ENCODE data around the gene KRT27.
A peak's percentile ranks its signal among the peaks of the same experiment; 100 is the strongest.

Gene KRT27

DNA sequence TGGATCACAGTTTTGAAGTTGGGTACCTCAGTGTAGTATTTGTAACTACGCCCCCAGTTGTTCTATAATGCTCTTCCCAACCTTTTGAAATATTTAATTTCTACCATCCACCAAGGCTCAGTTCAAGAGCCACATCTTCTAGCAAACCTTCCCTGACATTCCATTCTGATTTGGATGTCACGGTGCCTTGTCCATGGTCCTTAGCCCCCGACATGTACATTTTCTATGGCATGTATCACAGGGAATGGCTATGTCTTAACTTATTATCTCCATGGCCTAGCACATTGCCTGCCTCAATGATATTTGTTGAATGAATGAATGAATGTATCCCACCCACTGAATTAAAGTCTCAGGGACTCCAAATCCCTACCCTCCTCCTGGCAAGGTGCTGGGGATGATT is 23.8 kb upstream of the KRT27 start:
- DNase-seq, result no peak

GRCh38 chr17:40803617-40804082 is 21.3 kb upstream of the KRT27 start:
- peak; percentile 75 for DNase-seq

DNA sequence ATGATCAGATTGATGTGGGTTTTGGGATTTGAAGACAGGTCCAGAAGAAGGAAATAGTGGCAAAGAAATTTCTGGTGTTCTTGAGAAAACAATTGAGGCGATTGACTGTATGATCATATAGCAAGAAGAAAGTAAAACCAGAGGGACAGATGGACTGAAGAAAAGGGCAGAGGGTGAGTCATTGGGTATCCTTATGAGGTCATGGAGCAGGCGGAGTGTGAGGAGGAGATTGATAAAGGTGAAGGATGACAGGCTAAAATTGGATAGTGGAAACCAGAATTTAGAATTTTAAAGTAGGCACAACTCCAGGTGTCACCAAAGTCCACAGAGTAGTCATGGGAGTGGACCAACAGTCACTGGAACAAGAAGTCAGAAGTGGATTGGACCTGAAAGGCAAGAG is 18.8 kb upstream of the KRT27 start:
- no peak for DNase-seq

DNA sequence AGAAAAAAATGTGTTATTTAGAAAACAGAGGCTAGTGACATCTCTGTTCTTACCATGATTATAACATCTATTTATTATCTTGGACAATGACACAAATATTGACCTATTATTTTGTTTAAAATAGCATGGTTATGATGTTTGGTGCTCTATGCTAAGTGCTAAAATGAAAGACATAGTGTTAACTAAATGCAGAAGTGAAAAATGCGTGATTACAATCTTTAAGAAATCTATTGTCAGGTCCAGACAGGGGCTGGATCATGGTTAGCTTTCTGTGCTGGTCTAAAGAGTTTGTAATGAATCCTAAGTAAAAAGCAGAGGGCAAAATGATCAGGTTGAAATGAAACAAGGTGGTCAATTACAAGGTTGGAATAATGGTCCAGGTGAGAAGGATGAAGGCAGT is 18.0 kb upstream of the KRT27 start:
- no peak for DNase-seq

DNA sequence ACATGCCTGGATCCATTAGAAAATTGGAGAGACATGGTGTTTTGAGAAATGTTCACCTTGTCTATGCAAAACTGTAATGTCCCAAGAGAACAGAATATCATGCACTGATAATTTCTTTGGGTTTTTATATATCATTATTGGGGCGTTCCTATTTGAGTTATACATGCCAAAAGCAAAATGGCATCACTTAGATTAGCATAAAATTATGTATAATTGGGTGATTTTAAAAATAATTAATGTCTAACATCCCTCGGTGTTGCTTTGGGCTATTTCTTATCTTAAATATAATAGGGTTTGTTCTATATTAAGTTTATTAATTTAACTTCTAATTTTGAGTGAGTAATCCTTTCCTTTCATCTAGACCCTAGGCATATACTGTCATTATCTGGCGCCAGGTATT is 17.5 kb upstream of the KRT27 start, which contains the start of gene KRT28:
Gene KRT28 (minus strand): TSS at position 101 of the 400 bp plus-strand sequence. CDS start 66 bp downstream, at position 35.
- no peak for DNase-seq

GRCh38 chr17:40796846-40797245 is 14.5 kb upstream of the KRT27 start:
- no peak for DNase-seq

DNA sequence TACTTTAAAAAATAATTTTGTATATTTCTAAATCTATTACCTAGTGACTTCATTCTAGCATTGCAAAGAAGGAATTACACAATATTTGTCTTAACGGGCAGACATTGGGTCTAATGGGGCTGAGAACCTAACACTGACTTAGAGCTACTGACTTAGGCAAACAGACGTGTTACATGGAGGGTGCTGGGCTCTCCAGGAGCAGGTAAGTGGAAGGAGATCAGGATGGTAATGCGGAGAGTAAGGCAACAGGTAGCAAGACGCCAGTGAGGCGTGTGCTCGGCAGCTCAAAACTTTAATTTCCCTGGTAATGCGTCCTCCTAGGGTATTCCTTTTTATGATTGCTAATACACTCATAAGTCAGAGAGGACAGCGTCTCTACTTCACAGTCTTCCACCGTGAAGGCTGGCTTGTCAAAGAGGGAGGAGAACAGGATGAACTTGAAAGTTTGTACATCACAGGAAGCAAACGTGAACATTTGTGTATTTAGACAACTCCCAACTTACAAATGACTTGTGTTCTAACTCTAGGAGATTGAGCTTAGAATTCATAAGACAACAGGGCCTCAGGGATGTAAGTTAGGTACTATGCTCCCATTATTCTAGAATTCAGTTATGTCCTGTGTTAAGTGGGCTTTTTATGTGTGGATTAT is 12.8 kb upstream of the KRT27 start:
- DNase-seq, result no peak

GRCh38 chr17:40794466-40794865 is 12.1 kb upstream of the KRT27 start:
- DNase-seq, result no peak

- DNase-seq, result no peak
Observed at GRCh38 chr17:40793832-40794231, 11.5 kb upstream of the KRT27 start.

DNA sequence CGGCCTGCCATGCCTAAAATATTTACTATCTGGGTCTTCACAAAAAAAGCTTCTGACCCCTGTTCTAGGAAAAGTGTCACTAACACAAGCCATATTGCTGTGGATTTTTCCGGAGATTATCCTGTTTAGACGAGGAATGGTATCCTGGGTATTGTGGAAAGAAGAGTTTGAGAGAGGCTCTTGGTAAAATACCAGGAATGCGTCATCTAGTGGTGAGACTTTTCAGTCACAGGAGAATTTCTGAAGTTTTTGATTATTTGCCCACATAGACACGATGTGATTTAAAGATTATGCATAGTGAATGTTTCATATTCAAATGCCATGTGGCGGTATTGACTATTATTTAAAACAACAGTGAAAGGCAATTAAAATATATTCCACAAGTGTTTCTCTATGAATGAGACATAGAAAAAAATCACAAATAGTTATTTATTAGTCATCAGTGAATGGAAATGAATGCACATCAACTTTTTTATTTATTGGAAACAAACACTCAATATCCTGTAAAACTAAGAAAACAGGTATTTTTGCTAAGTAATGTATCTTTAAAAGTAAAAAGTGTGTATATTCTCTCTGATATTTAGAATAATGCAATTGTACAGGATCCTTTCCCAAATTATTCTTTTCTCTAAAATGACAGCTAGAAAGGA is 9.6 kb upstream of the KRT27 start:
- no peak for DNase-seq

- no peak for DNase-seq
Observed at GRCh38 chr17:40791111-40791510, 8.8 kb upstream of the KRT27 start.

- no peak for DNase-seq
Observed at GRCh38 chr17:40779181-40779909, 3.0 kb downstream of the KRT27 start.

- DNase-seq, result no peak
Observed at GRCh38 chr17:40778461-40778860, 3.9 kb downstream of the KRT27 start.

GRCh38 chr17:40777971-40778370 is 4.4 kb downstream of the KRT27 start:
- DNase-seq, result no peak

DNA sequence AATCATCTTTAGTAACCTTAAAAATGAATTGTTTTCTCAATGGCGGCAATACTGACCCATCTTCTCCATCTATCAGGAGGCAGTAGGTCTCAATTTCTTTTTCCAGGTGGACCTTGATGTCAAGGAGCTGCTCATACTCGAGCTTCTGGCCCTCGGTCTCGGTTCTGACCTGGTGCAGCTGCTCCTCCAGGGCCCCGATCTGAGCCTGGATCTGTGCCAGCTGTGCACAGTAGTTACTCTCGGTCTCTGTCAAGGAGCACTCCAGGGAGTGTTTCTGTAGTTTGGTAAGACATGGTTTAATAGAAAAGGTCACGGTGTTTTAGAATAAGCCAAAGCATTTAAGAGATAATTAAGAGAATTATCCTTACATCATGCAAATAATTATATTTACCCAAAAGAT is 4.9 kb downstream of the KRT27 start:
- DNase-seq, result no peak

- DNase-seq, result no peak
Observed at GRCh38 chr17:40775945-40776344, 6.4 kb downstream of the KRT27 start.

- DNase-seq, result no peak
Observed at GRCh38 chr17:40772101-40772500, 10.2 kb downstream of the KRT27 start, which contains the start of gene KRT26. Gene KRT26, minus strand, starts transcription at chr17:40772201. Its CDS starts 88 bp downstream, at chr17:40772113.

DNA sequence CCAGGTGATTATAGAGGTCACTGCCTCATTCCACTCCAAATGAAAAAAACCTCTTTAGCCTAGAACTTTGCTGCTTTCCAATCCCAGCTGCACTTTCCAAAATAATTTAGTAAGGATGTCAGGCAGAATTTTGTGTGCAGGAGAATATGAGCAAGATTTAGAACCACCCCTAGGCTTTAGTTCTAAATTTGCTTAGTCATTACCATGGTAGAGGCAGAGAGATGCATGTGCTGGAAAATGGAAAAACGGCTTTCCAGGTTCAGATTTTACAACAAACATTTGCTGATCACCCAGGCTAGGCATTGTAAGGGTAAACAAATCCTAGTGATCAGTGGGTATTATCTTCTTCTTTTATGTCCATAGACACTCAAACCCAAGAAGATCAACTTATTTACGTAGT is 16.7 kb downstream of the KRT27 start:
- no peak for DNase-seq

DNA sequence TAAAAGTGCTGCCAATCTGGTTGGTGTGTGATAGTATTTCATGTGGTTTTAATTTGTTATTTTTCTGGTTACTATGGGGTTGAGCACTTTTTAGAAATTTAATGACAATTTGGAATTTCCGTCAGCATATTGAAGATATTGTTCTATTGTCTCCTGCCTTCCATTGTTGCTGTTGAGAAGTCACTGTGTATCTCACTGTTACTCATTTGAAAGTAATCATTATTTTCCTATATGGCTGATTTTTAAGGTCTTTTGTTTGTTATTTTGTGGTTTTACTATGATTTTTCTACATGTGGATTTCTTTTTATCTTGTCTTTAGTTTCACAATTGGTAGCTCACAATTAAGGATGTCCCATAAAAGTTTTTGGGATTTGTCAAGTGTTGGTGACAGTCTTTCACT is 18.6 kb downstream of the KRT27 start:
- no peak for DNase-seq

DNA sequence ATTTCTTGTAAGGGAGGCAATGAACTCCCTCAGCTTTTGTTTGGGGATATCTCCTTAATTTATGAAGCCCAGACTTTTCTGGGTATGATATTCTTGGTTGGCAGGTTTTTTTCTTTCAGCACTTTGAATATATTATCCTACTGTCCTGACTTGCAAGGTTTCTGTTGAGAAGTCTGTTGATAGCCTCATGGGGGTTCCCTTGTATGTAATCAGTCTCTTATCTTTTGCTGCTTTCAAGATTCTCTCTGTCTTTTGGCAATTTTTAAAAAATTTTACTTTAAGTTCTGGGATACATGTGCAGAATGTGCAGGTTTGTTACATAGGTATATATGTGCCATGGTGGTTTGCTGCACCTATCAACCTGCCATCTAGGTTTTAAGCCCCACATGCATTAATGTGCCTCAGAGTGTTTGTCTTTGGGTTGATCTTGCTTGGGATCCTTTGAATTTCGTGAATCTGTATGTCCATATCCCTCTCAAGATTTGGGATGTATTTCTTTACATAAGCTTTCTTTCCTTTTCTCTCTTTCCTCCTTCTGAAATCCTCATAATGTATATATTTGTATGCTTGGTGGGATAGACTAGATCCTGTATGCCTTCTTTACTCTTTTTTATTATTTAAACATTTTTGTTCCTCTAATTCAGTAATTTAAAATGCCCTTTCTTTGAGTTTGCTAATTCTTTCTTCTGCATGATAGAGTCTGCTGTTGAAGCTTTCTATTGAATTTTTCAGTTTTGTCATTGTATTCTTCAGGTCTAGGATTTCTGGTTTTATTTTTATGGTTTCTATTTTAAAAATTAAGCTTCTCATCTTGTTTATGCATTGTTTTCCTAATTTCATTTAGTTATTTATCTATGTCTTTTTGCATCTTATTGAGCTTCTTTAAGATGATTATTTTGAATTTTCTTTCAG is 22.0 kb downstream of the KRT27 start:
- no peak for DNase-seq

DNA sequence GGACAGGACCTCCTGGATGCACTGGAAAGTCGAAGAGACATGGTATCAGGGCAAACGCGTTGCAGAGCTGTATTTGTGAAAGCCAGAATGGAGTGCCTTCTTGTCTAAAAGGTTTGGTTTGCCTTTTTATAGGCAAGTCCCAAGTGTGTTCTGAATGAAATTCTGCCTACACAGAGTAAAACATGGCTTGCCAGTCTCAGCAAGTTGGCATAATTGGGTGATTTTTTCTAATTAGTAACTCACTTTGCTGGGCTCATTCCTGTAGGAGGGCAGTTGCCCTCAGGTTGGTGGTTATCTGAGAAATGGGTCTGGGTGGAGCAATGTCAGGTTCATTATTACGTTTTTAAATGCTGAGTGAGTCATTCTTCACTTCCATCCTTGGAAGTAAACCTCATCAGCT is 27.1 kb downstream of the KRT27 start, which contains the start of gene KRT25:
Gene KRT25 (minus strand): TSS at position 101 of the 400 bp plus-strand sequence. CDS start 60 bp downstream, at position 41.
- DNase-seq, result no peak

DNA sequence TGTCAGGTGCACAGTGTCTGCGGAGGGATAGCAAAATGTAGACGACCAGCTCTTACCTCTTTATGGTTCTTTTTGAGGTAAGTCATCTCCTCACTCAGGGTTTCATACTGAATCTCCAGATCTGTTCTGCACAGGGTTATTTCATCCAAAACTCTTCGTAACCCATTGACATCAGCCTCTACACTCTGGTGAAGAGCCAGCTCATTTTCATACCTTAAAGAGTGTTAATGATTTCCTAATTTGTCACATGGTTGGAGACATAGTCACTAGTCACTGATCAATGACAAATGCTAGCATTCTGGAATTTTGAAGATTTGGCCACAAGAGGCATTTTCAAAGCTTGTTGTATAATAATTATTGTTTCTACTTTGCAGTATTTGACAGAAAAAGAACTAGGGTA is 28.5 kb downstream of the KRT27 start:
- no peak for DNase-seq

- no peak for DNase-seq
Observed at GRCh38 chr17:40751065-40751464, 31.3 kb downstream of the KRT27 start.

Measured in activated CD4-positive, alpha-beta T cell treated with anti-CD3 and anti-CD28 coated beads, Interleukin-2, amount 50 U/mL, for 16 hours (primary cell).